Measurements from ENCODE around the gene SKIC2. TPM values are rescaled to one million over a fixed set of nuclear protein-coding genes. Genes with fewer than 3 reads are reported as not detected.
A peak's percentile ranks its signal among the peaks of the same experiment; 100 is the strongest.
"Not testable (repeated sequence)": the region's sequence is repeated elsewhere in the genome, so short reads cannot be mapped to it uniquely, and the experiment has no call there.

SKIC2 gene
- total RNA-seq = 100 to 1,000 TPM in 2 of 4 donors, 10 to 100 TPM in 2; 81.3 to 130 (median 107) TPM

DNA sequence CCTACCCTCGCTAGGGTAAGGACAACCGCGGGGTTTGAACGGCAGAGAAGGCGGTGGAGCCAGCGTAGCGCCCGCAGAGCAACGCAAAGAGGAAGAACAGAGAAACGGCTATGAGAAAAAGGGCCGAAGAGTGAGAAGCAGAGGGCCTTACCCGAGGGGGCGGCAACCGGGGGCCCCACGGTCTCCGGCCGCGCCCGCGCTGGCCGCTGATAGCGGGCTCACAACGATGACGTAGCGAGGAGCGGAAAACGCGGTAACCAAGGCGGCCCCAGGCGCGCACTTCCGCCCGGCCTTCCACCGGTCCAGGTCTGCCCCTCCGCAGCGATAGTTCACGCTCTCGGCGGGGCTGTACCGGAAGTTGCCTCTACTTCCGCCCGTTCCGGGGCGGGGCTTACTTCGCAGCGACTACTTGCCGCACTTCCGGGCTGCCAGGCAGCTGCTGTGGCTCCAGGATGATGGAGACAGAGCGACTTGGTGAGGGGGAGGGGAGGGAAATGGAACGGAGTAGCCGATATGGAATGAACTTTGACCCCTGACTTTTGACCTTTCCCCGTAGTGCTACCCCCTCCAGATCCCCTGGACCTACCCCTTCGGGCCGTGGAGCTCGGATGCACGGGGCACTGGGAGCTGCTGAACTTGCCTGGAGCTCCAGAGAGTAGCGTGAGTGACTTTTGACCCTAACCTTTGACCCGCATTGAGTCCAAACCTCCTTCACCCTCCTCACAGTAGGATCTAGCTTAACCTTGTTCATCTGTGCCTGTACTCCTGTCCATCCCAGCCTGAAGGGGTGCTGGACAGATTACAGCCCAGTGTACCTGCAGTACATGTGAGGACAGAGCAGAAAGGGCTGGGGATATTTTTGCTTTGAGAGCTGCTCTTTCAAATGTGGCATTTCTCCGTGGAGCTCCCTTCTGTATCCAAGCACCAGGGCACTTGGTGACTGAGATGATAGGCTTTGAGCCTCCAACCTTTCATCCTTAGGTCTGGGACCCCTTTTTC lies at the start of gene SKIC2, which contains the start of gene NELFE:
SKIC2 (plus strand) TSS at position 435 of the 999 bp plus-strand sequence; CDS start at position 453, 18 bp downstream.
NELFE (minus strand) TSS at position 231 of the 999 bp plus-strand sequence. CDS start 525 bp downstream, outside the sequence.
- peaks cover 0 to 64% (median 0%) of the 10 kb centered on the region in 3 donors for H3K36me3 ChIP-seq
- H3K4me3 ChIP-seq = peak within 1 kb of the TSS; percentile 69 to 97 (median 74)
- H3K27ac ChIP-seq = peak within 1 kb of the TSS; percentile 75 to 87 (median 83)
- no peaks in the 10 kb centered on the region for H3K27me3 ChIP-seq
- H3K4me1 ChIP-seq = peaks cover 0 to 25% (median 9%) of the 10 kb centered on the region in 4 donors
- peak; percentile 55 to 75 for TF ChIP-seq POLR2A (IDR thresholded peaks at IDR 0.05)
- TF ChIP-seq, protein P1, sequence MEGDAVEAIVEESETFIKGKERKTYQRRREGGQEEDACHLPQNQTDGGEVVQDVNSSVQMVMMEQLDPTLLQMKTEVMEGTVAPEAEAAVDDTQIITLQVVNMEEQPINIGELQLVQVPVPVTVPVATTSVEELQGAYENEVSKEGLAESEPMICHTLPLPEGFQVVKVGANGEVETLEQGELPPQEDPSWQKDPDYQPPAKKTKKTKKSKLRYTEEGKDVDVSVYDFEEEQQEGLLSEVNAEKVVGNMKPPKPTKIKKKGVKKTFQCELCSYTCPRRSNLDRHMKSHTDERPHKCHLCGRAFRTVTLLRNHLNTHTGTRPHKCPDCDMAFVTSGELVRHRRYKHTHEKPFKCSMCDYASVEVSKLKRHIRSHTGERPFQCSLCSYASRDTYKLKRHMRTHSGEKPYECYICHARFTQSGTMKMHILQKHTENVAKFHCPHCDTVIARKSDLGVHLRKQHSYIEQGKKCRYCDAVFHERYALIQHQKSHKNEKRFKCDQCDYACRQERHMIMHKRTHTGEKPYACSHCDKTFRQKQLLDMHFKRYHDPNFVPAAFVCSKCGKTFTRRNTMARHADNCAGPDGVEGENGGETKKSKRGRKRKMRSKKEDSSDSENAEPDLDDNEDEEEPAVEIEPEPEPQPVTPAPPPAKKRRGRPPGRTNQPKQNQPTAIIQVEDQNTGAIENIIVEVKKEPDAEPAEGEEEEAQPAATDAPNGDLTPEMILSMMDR (IDR thresholded peaks at IDR 0.05) = no peak
- DNase-seq = peak; percentile 96 to 99 (median 99)
- no peaks in the 10 kb centered on the region for H3K9me3 ChIP-seq

DNA sequence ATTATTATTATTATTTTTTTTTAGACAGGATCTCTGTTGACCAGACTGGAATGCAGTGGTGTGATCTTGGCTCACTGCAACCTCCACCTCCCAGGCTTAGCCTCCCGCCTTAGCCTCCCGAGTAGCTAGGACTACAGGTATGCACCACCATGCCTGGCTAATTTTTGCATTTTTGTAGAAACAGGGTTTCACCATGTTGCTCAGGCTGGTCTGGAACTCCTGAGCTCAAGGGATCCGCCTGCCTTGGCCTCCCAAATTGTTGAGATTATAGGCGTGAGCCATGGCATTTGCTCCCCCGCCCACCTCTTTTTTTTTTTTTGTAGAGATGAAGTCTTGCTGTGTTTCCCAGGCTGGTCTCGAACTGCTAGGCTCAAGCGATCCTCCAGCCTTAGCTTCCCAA lies 49.7 kb upstream of the SKIC2 start:
- not testable (repeated sequence) for H3K4me1 ChIP-seq, H3K36me3 ChIP-seq, H3K27me3 ChIP-seq, H3K27ac ChIP-seq, H3K9me3 ChIP-seq, H3K4me3 ChIP-seq, DNase-seq

DNA sequence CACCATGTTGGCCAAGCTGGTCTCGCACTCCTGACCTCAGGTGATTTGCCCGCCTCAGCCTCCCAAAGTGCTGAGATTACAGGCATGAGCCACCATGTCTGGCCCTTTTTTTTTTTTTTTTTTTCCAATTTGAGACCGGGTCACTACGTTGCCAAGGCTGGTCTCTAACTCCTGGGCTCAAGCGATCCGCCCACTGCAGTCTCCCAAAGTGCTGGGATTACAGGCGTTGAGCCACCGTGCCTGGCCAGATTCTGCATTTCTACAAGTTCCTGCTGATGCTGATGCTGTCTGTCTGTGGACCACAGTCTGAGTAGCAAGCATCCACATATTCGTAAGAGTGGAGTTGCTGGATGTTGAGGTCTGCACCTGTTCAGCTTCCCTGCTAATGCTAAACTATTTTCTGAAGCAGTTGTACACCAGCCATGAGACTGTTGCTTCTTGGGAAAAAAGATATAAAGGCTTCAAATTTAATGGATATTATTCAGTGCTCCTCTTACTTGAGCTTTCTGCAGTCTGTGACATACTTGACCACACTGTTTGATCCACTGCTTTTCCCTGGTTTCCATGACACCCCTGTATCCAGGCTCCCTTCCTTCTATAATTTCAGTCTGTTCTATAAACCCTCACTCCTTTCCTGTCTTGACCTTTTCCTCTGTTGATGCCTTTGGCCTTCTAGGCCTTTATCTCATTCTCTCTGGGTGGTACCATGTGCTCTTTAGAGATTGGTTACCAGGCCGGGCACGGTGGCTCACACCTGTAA lies 47.0 kb upstream of the SKIC2 start:
- no peak overlapping the region for H3K4me3 ChIP-seq
- H3K27me3 ChIP-seq = no peaks in the 10 kb centered on the region
- no peaks in the 10 kb centered on the region for H3K9me3 ChIP-seq
- no peaks in the 10 kb centered on the region for H3K36me3 ChIP-seq
- TF ChIP-seq, protein P1 (IDR thresholded peaks at IDR 0.05) = no peak
- no peak for TF ChIP-seq POLR2A (IDR thresholded peaks at IDR 0.05)
- no peak for DNase-seq
- H3K4me1 ChIP-seq = no peaks in the 10 kb centered on the region
- H3K27ac ChIP-seq = peak overlapping the region in 1 of 4 donors; percentile 10

DNA sequence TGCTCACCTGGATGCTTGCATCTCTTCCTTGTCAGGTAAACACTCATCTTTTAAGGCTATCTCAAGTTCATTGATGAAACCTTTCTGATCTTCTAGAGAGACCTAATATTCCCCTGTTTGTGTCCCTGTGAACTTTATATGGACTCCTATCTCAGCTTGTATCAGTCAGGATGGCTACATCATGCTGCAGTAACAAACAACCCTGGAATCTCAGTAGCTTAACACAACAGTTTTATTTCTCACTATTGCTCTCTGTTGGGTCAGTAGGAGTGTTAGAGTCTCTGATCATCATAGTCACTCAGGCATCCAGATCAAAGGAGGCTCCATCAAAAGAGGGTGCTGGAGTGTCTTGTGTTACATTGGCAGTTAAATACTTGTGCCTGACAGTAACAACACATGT lies 43.6 kb upstream of the SKIC2 start:
- Histone ChIP-seq H3K9me3 (no peaks in the 10 kb centered on the region), H3K4me1 (no peaks in the 10 kb centered on the region), H3K4me3 (no peak overlapping the region), H3K36me3 (no peaks in the 10 kb centered on the region), H3K27me3 (no peaks in the 10 kb centered on the region), H3K27ac (no peak overlapping the region)
- no peak for DNase-seq
- TF ChIP-seq, protein P1 (IDR thresholded peaks at IDR 0.05) = no peak
- TF ChIP-seq POLR2A (IDR thresholded peaks at IDR 0.05) = no peak

DNA sequence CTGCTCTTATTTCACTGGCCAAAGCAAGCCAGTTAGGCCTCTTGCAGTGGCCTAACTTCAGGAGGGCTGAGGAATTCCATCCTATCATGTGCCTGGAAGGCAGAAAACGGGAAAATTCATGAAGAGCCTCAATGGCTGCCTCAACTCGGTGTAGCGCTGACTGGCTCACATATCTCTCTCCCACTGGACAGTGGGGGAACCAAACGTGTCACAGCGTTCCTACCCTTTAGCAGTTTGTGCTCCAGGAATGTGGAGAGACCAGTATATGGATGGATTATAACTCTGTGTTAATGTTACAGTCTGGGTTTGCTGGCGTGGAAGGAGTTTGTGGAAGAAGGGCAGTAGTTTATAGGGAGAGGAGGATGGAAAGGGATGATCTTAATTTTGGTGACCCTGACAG lies 43.2 kb upstream of the SKIC2 start:
- H3K27ac ChIP-seq = no peak overlapping the region
- H3K9me3 ChIP-seq = no peaks in the 10 kb centered on the region
- DNase-seq = no peak
- H3K4me1 ChIP-seq = no peaks in the 10 kb centered on the region
- TF ChIP-seq, protein P1 (IDR thresholded peaks at IDR 0.05) = no peak
- TF ChIP-seq POLR2A (IDR thresholded peaks at IDR 0.05) = no peak
- no peak overlapping the region for H3K4me3 ChIP-seq
- H3K27me3 ChIP-seq = no peaks in the 10 kb centered on the region
- H3K36me3 ChIP-seq = no peaks in the 10 kb centered on the region

Measured in Peyer's patch (tissue), 4 donors.